ENCODE data around the gene PCGF2.
A peak's percentile ranks its signal among the peaks of the same experiment; 100 is the strongest.
"Not testable (repeated sequence)": the region's sequence is repeated elsewhere in the genome, so short reads cannot be mapped to it uniquely, and the experiment has no call there.

The PCGF2 gene

DNA sequence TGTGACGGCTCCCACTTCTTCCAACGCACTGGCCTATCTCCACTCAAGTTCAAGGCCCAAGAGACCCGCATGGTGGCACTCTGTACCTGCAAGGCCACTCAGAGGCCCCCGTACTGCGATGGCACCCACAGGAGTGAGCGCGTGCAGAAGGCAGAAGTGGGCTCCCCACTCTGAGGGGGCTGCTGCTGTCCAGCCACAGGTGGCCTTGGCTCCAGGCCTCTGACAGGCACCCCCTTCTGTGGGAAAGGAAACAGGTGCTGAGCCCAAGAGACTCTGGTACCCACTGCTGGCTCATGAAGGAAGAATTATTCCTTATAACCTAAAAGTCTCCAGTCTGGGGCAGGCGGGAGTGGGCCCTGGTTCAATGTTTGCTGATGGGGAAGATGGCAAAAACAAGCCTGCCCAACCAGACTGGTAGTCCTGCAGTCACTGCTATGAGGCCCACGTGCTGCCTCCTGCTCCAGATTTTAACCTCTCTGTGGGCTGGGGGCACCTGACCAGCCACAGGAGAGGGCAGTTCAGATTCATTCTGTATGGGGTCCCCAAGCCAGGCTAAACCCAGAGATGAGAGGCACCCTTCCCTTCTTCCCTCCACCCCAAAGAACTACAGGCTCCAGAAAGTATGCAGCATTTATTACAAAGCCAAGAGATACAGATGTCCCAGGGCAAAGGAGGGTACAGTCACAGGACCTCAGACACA, 14.7 kb downstream of the PCGF2 start:
- Mint-ChIP-seq H3K9me3 (ENCODE audit: low read depth) (no peaks in the 10 kb centered on the region), H3K27ac (peak overlapping the region; percentile 85), H3K36me3 (no peaks in the 10 kb centered on the region), H3K4me3 (peak overlapping the region; percentile 62), H3K27me3 (no peaks in the 10 kb centered on the region), H3K4me1 (ENCODE audit: low read depth) (peaks cover 56% of the 10 kb centered on the region)

DNA sequence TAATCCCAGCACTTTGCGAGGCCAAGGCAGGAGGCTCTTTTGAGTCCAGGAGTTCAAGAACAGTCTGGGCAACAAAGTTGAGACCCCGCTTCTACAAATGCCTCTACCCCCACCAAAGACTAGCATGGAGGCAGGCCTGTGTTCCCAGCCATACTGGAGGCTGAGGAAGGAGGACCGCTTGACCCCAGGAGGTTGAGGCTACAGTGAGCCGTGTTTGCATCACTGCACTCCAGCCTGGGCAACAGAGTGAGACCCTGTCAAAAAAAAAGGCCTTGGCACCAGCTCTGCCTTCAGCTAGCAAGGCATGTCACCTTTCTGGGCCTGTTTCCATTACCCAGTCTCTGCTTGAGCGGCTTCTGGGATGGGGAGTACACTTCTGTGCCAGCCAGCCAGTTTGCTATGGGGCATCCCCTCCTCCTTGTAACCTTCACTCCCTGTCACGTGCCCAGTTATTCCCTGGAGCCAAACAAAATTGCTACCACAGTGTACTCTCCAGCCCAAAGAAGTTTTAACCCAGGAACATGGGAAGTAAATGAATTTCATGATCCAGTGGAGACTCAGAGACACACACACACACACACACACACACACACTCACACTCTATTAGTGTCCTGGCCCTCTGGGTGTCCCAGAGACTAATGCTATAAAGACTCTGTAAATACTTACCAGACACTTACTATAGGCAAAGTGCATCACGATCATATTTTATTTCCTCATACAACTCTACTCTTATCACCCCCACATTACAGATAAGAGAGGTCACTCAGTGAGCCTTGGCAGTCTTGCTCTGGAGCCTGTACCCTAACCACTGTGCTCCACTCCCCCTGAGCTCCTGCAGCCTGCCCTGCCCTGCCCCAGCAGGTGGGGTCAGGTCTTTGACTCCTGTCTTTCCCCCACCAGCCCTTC, 15.5 kb downstream of the PCGF2 start:
- H3K36me3 Mint-ChIP-seq, result peaks cover 2% of the 10 kb centered on the region
- peaks cover 64% of the 10 kb centered on the region for H3K4me1 Mint-ChIP-seq (ENCODE audit: low read depth)
- no peaks in the 10 kb centered on the region for H3K27me3 Mint-ChIP-seq
- no peaks in the 10 kb centered on the region for H3K9me3 Mint-ChIP-seq (ENCODE audit: low read depth)
- H3K27ac Mint-ChIP-seq, result peak overlapping the region; percentile 85
- H3K4me3 Mint-ChIP-seq, result peak overlapping the region; percentile 98

DNA sequence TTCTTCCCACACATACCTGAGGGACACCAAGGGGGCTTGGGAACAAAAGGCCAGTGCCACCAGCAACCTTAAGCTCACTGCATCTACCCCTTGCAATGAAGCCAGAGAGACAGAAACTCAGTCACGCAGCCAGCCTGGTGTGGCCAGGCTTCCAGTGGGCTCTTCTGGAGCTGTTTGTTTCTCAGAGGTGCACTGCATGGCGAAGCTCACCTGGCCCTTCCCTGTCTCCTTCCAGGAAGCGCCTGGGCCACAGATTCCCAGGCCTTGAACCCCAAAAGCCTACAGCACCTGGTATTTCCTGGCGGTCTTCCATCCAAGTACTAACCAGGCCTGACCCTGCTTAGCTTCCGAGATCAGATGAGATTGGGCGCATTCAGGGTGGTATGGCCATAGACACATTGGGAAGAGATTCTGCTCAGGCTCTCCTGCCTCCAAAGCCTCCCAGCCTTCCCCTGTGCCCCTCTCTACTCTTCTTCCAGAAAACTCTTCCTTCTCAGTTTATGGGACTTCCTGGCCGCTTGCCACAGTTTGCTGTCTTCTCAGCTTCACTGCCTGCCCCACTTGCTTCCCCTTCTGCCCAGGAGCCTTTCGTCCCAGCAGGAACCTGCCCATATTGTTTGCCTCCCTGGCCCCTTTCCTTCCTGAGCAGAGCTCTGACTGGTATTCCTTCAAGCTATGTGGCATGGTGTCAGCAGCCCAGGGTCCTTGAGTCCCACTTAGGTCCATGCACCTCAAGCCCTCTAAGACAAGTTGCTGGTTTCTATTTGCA, 16.4 kb downstream of the PCGF2 start:
- H3K4me1 Mint-ChIP-seq (ENCODE audit: low read depth), result peaks cover 73% of the 10 kb centered on the region

GRCh38 chr17:38730526-38731379, 17.4 kb downstream of the PCGF2 start:
- no peaks in the 10 kb centered on the region for H3K9me3 Mint-ChIP-seq (ENCODE audit: low read depth)
- peak overlapping the region; percentile 94 for H3K27ac Mint-ChIP-seq
- H3K36me3 Mint-ChIP-seq, result peaks cover 2% of the 10 kb centered on the region
- no peaks in the 10 kb centered on the region for H3K27me3 Mint-ChIP-seq
- H3K4me3 Mint-ChIP-seq, result peak overlapping the region; percentile 98
- H3K4me1 Mint-ChIP-seq (ENCODE audit: low read depth), result peaks cover 78% of the 10 kb centered on the region

More for the DNA sequence above, 16.4 kb downstream of the PCGF2 start:
- Mint-ChIP-seq H3K4me3 (peak overlapping the region; percentile 98), H3K36me3 (peaks cover 2% of the 10 kb centered on the region), H3K9me3 (ENCODE audit: low read depth) (no peaks in the 10 kb centered on the region), H3K27ac (peak overlapping the region; percentile 85), H3K27me3 (no peaks in the 10 kb centered on the region)

- Mint-ChIP-seq H3K27ac (peak within 1 kb of the TSS; percentile 96), H3K4me1 (ENCODE audit: low read depth) (peaks cover 79% of the 10 kb centered on the region), H3K36me3 (peaks cover 2% of the 10 kb centered on the region), H3K9me3 (ENCODE audit: low read depth) (no peaks in the 10 kb centered on the region), H3K4me3 (peak within 1 kb of the TSS; percentile 98), H3K27me3 (no peaks in the 10 kb centered on the region)
Measured at GRCh38 chr17:38729886-38730525, 18.1 kb downstream of the PCGF2 start, which contains the start of gene CISD3. Gene CISD3 (plus strand): TSS chr17:38730341. CDS start chr17:38730359, 18 bp downstream.

GRCh38 chr17:38729368-38729885, 18.7 kb downstream of the PCGF2 start:
- no peaks in the 10 kb centered on the region for H3K9me3 Mint-ChIP-seq (ENCODE audit: low read depth)
- H3K4me3 Mint-ChIP-seq, result peak overlapping the region; percentile 74
- peaks cover 2% of the 10 kb centered on the region for H3K36me3 Mint-ChIP-seq
- peaks cover 77% of the 10 kb centered on the region for H3K4me1 Mint-ChIP-seq (ENCODE audit: low read depth)
- H3K27ac Mint-ChIP-seq, result peak overlapping the region; percentile 96
- no peaks in the 10 kb centered on the region for H3K27me3 Mint-ChIP-seq

DNA sequence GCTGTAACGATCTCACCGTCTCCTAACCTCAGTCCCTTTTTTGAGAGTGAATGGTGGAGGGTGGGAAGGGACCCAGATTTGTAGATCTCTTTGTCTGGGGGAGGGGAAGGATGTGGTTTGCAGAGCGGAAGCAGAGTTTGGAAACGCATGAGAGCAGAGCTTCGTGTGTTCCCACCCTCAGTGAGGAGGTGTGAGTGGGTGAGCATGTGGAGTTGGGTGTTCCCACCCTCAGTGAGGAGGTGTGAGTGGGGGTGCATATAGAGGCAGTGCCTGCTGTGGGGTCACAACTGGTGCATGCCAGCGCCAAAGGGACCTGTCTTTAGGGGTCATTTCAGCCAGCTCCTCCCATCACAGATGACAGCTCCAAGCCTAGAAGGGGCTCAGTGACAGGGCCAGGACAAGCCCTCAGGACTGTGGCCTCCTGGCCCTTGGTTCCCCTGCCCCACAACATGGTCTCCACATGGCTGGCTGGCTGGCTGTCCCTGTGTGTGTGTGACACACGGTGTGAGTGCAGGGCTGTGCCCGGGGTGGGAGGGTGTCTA, 19.8 kb downstream of the PCGF2 start:
- peak overlapping the region; percentile 96 for H3K27ac Mint-ChIP-seq
- no peaks in the 10 kb centered on the region for H3K27me3 Mint-ChIP-seq
- peak overlapping the region; percentile 76 for H3K4me3 Mint-ChIP-seq
- no peaks in the 10 kb centered on the region for H3K9me3 Mint-ChIP-seq (ENCODE audit: low read depth)
- peaks cover 2% of the 10 kb centered on the region for H3K36me3 Mint-ChIP-seq
- H3K4me1 Mint-ChIP-seq (ENCODE audit: low read depth), result peaks cover 73% of the 10 kb centered on the region

DNA sequence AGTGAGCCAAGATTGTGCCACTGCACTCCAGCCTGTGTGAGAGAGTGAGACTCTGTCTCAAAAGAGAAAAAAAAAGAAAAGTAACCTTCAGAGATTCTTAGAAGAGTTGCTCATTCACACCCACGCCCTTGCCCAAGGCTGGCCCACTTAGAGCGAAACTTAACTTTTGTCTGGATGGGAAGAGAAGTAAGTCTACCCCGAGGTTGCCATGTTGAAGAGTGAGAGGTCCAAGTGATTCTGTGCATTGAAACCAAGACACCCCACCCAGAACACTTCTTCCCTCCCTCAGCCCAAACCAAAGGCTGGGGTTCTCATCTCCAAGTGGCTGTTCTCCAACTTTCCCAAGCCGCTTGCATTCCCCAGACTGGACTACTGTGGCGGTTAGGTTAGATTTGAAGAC, 20.4 kb downstream of the PCGF2 start:
- no peaks in the 10 kb centered on the region for H3K9me3 Mint-ChIP-seq (ENCODE audit: low read depth)
- H3K4me3 Mint-ChIP-seq, result peak overlapping the region; percentile 76
- peak overlapping the region; percentile 96 for H3K27ac Mint-ChIP-seq
- H3K27me3 Mint-ChIP-seq, result no peaks in the 10 kb centered on the region
- H3K36me3 Mint-ChIP-seq, result peaks cover 2% of the 10 kb centered on the region
- peaks cover 71% of the 10 kb centered on the region for H3K4me1 Mint-ChIP-seq (ENCODE audit: low read depth)

DNA sequence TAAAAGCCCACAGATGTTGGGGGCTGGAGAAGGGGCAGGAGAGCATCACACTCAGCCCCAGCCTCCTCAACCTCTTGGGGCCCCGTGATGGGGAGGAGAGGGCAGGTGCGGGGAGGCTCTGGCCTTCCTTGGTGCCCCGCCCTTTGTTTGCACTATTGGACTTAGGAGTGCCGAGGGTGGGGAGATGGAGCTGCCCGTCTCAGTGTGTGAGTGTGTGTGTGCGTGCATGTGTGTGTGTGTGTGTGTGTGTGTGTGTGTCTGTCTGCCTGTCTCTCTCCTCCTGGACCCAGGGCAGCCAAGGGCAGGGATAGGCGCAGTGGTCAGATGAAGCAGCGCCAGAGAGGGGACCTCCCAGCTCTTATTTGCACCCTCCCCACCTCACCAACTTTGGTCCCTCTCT, 22.0 kb downstream of the PCGF2 start:
- Mint-ChIP-seq H3K4me1 (ENCODE audit: low read depth) (peaks cover 60% of the 10 kb centered on the region), H3K27ac (peak overlapping the region; percentile 64)
- H3K9me3 Mint-ChIP-seq (ENCODE audit: low read depth); H3K36me3 Mint-ChIP-seq; H3K27me3 Mint-ChIP-seq; H3K4me3 Mint-ChIP-seq: not testable (repeated sequence)

GRCh38 chr17:38725066-38725465, 23.1 kb downstream of the PCGF2 start:
- Mint-ChIP-seq H3K4me3 (no peak overlapping the region), H3K4me1 (ENCODE audit: low read depth) (peaks cover 60% of the 10 kb centered on the region), H3K27ac (no peak overlapping the region), H3K27me3 (no peaks in the 10 kb centered on the region), H3K9me3 (ENCODE audit: low read depth) (no peaks in the 10 kb centered on the region), H3K36me3 (peaks cover 2% of the 10 kb centered on the region)

GRCh38 chr17:38724337-38724988, 23.7 kb downstream of the PCGF2 start:
- no peak overlapping the region for H3K4me3 Mint-ChIP-seq
- H3K9me3 Mint-ChIP-seq (ENCODE audit: low read depth), result no peaks in the 10 kb centered on the region
- no peak overlapping the region for H3K27ac Mint-ChIP-seq
- peaks cover 2% of the 10 kb centered on the region for H3K36me3 Mint-ChIP-seq
- peaks cover 58% of the 10 kb centered on the region for H3K4me1 Mint-ChIP-seq (ENCODE audit: low read depth)
- H3K27me3 Mint-ChIP-seq, result no peaks in the 10 kb centered on the region

- Mint-ChIP-seq H3K27ac (no peak overlapping the region), H3K36me3 (peaks cover 5% of the 10 kb centered on the region), H3K4me1 (ENCODE audit: low read depth) (peaks cover 45% of the 10 kb centered on the region), H3K9me3 (ENCODE audit: low read depth) (no peaks in the 10 kb centered on the region), H3K4me3 (no peak overlapping the region), H3K27me3 (no peaks in the 10 kb centered on the region)
Measured at GRCh38 chr17:38721802-38722201, 26.3 kb downstream of the PCGF2 start.

DNA sequence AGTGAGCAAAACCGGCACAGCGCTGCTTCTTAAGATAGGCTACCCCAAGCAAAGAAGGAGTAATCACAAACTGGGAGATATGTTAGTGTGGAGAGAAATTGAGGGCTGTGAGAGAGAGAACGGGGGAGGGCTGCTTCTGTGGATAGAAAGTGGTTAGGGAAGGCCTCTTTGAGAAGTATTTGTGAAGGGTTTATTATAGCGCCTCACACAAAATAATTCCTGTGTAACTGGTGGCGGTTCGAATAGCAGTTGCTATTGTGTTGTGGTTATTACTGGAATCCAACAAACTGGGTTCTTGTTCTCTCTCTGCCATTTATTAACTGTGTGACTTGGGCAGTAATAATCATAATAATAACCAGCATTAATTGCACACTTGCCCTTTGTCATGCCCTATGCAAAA, 27.2 kb downstream of the PCGF2 start:
- Mint-ChIP-seq H3K9me3 (ENCODE audit: low read depth) (no peaks in the 10 kb centered on the region), H3K27ac (peak overlapping the region; percentile 64), H3K4me1 (ENCODE audit: low read depth) (peaks cover 42% of the 10 kb centered on the region), H3K27me3 (no peaks in the 10 kb centered on the region), H3K4me3 (no peak overlapping the region), H3K36me3 (peaks cover 5% of the 10 kb centered on the region)

Measured in activated naive CD8-positive, alpha-beta T cell (primary cell).